ENCODE results near the gene MBP.
A peak's percentile ranks its signal among the peaks of the same experiment; 100 is the strongest.

The MBP gene

GRCh38 chr18:77116201-77117080 is 16.1 kb downstream of the MBP start:
- no peak for TF ChIP-seq CTCF (conservative IDR thresholded peaks at IDR 0.05)
- H3K27ac ChIP-seq = peak overlapping the region; percentile 92

GRCh38 chr18:77115192-77115953 is 17.2 kb downstream of the MBP start:
- no peak for TF ChIP-seq CTCF (conservative IDR thresholded peaks at IDR 0.05)
- peak overlapping the region; percentile 92 for H3K27ac ChIP-seq

GRCh38 chr18:77114415-77115191 is 18.0 kb downstream of the MBP start:
- TF ChIP-seq CTCF (conservative IDR thresholded peaks at IDR 0.05) = no peak
- peak overlapping the region; percentile 92 for H3K27ac ChIP-seq

GRCh38 chr18:77114152-77114414 is 18.5 kb downstream of the MBP start:
- H3K27ac ChIP-seq = peak overlapping the region; percentile 92
- no peak for TF ChIP-seq CTCF (conservative IDR thresholded peaks at IDR 0.05)

GRCh38 chr18:77113361-77114151 is 19.0 kb downstream of the MBP start:
- TF ChIP-seq CTCF (conservative IDR thresholded peaks at IDR 0.05) = no peak

GRCh38 chr18:77112747-77113092 is 19.9 kb downstream of the MBP start:
- H3K27ac ChIP-seq = peak overlapping the region; percentile 92; the same call in 1 of the 2 replicates
- TF ChIP-seq CTCF (conservative IDR thresholded peaks at IDR 0.05) = no peak

More at GRCh38 chr18:77113361-77114151, 19.0 kb downstream of the MBP start:
- peak overlapping the region; percentile 92 for H3K27ac ChIP-seq
